Fibroblast of villous mesenchyme (primary cell): ENCODE measurements around the gene CIDEB. TPM values are rescaled to one million over a fixed set of nuclear protein-coding genes. Genes with fewer than 3 reads are reported as not detected.

Experiments used
- DNase-seq: peaks from one replicate; pipeline ENCODE4 v3.0.0-alpha.2; 2010; ENCODE audit warnings: low read depth
- H3K4me3 ChIP-seq: 2 replicates; pipeline ENCODE4 v1.5.1; 2011; ENCODE audit warnings: low read depth, mild to moderate bottlenecking, low read length
- CTCF ChIP-seq: IDR thresholded peaks from 2 replicates; pipeline ENCODE4 v1.5.1; 2012; ENCODE audit warnings: low read depth, mild to moderate bottlenecking, low read length; ENCODE audit not compliant: insufficient read depth
- total RNA-seq: library from RNA; depleted of rRNA; stranded (reverse); fragments of >200 nt; gene quantifications from 2 replicates; pipeline ENCODE4 v1.2.3, GENCODE V29; 2012

The CIDEB gene
- total RNA-seq, 1 donor: 3.0 TPM

DNA sequence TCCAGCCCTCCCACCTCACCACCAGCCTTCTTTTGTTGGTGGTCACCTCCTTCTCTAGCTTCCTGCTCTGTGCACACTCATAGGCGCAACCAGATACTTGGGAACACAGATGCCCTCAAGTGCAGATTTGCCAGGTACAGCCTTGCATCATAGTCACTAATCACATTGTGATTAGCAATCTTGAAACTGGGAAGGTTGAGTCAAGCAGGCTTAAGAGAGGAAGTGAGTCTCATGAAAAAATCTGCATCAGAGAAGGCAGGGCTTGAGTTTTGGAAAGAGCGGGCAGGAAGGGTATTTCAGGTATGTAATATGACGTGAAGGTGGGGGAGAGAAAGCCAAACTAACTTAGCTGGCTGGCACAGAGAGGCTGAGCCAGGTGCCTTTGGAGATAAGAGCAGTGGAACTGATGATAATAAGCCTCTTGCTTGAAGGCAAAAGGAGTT is 33.7 kb downstream of the CIDEB start:
- TF ChIP-seq CTCF: no peak
- H3K4me3 ChIP-seq: no peak overlapping the region
- no peak for DNase-seq

GRCh38 chr14:24273422-24273998 is 34.3 kb downstream of the CIDEB start:
- no peak for TF ChIP-seq CTCF
- no peak for DNase-seq
- H3K4me3 ChIP-seq: no peak overlapping the region

DNA sequence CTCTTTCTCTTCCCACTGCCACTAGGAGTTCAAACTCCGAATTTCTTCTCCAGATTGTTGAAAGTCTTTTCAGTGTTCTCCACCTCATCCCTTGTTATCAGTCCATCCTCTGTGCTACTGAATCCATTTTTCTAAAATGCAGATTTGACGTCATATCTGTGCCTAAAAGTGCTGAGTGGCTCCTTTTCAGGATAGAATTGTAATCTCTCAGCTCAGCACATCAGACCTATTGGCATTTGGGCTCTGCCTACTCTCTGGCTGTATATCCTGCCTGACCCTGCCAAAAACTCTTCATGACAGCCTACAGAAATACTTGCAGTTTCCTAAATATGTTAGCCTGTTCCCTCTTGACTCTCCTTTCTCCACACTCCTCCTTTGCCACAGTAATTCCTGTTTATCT is 35.3 kb downstream of the CIDEB start:
- no peak for TF ChIP-seq CTCF
- no peak overlapping the region for H3K4me3 ChIP-seq
- DNase-seq: no peak

DNA sequence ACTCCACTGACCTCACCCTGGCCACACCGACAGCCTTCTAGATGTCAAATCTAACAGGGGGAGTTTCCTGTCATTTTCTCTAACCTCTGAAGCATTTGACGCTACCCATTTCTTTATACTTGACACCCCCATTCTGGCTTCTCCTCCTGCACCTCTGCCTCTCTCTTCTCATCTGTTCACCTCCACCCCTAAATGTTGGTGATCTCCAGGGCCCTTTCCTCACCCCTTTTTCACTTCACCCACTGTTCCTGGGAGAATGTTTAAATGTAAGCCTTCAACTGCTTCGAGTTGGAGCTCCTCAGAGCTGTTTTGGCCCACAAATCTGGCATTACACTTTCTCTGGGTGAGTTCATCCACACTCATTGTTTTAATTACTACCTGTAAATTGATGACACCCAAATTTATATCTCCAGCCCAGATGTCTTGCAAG is 35.9 kb downstream of the CIDEB start:
- DNase-seq: no peak

DNA sequence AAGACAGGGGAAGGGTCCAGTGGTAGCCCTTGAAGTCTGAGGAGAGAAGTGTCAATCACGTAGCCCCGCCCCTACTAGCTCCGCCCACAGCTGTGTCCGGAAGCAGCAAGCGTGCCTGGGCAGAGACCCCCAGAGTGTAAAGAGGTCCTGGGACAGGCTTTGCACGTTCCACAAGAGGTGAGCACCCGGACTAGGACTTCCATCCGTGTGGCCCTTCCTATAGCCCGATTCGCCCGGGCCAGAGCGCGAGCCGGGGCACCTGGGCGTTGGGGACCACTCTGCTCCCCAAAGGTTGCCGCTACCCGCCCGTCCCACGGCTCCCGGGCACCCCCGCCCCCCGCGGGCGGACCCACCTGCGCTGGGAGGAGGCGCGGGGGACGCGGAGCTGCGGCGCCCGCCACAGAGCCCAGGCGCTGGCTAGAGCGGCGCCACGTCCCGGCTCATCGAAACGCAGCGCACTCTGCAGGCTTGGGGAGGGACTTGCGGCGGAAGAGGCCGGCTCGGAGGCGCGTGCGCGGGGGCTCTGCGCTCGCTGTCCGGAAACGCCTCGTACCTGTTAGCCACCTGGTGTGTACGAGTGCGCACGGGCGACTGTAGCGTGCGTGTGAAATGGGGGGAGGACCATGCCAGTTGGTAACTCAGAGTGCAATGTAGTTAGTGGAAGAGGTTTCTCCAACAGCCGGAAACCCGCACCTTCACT is 36.5 kb downstream of the CIDEB start, which contains the start of gene RABGGTA:
Gene RABGGTA, minus strand, starts transcription at position 464 of the 700 bp plus-strand sequence. CDS start 482 bp downstream, outside the sequence.
- peak within 1 kb of the TSS; percentile 95 for H3K4me3 ChIP-seq
- DNase-seq: peak; percentile 83
- peak; percentile 60 for TF ChIP-seq CTCF

More for the DNA sequence above, 35.9 kb downstream of the CIDEB start:
- TF ChIP-seq CTCF: no peak
- H3K4me3 ChIP-seq: peak overlapping the region; percentile 95

DNA sequence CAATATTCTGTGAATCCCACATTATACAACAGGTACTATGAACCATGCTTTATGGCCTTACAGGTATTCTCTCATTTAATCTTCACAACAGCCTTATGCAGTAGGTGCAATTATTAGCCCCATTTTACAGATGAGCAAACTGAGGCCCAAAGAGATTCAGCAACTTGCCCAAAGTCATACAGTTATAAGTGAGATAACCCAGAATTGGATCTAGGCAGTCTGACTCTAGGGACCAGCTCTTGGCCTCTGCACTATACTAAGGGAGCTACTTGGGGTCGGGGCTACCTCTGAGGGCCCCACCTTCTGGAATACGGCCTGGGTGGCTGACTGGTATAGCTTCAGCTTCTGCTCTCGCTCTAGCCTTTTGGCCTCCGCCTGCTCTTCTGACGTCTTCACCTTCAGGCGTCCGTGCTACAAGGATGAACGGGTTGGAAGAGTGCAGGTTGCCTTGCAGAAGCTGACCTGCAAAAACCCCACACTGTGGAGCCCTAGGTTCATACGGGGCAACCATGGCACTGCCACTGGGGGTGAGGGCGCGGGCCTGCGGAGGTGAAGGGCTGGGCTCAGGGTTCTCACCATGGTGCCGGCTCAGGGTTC is 37.1 kb downstream of the CIDEB start:
- peak overlapping the region; percentile 95 for H3K4me3 ChIP-seq
- no peak for TF ChIP-seq CTCF
- no peak for DNase-seq
